Neutrophil (primary cell): ENCODE results near the gene STXBP5.

Source experiments
- H3K27ac ChIP-seq: fragments of 200-600 bp; sonication (generic); 2 replicates; pipeline ENCODE4 v1.5.1; 2016; ENCODE audit warnings: mild to moderate bottlenecking, moderate library complexity
- H3K27me3 ChIP-seq: fragments of 200-600 bp; sonication (generic); 2 replicates; pipeline ENCODE4 v1.6.0; 2016; ENCODE audit warnings: mild to moderate bottlenecking
- H3K36me3 ChIP-seq: fragments of 200-600 bp; sonication (generic); 2 replicates; pipeline ENCODE4 v1.5.1; 2017
- H3K4me1 ChIP-seq, 2 experiments: fragments of 200-600 bp in 1 of 2; sonication (generic) in 1 of 2; 1 replicate in 1 of 2; 2 replicates in 1 of 2; pipeline versions ENCODE4 v1.5.1 to v1.6.1; 2013 to 2016; ENCODE audit warnings: low read depth in 1 of 2, low read length in 1 of 2, mild to moderate bottlenecking in 1 of 2, moderate library complexity in 1 of 2; ENCODE audit not compliant: control insufficient read depth in 1 of 2, insufficient read depth in 1 of 2
- H3K4me3 ChIP-seq, 2 experiments: fragments of 200-600 bp in 1 of 2; sonication (generic) in 1 of 2; 1 replicate in 1 of 2; 2 replicates in 1 of 2; pipeline ENCODE4 v1.5.1; 2013 to 2016; ENCODE audit warnings: low read depth in 1 of 2, low read length in 1 of 2, mild to moderate bottlenecking in 1 of 2, moderate library complexity in 1 of 2
- H3K9me3 ChIP-seq: fragments of 200-600 bp; sonication (generic); 2 replicates; pipeline ENCODE4 v1.5.1; 2016
- TF ChIP-seq, protein P1 (sequence below): fragments of 200-600 bp; sonication (generic); IDR thresholded peaks from 2 replicates; pipeline ENCODE4 v1.5.1; 2016; ENCODE audit warnings: antibody characterized with exemption

STXBP5 gene

DNA sequence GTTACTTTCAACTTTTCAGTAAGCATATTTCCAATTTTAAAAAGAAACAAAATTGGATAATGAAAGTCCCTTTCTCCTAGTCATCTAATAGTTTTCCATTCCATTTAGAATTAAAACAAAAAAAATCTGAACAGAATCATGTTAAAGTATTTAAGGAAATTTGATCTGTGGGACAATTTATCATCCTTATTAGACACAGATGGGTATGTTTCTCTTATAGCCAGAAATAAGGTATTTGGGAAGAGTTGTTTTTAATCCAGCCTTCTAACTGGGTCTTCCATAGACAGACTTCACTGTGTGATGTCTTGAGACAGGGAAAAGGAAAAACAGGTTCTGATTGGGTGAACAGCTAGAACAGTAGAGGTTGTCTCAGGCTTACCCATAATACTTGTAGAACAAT is 39.5 kb upstream of the STXBP5 start:
- no peaks in the 10 kb centered on the region for H3K9me3 ChIP-seq
- no peak overlapping the region for H3K27ac ChIP-seq
- H3K4me3 ChIP-seq = no peak overlapping the region
- H3K4me1 ChIP-seq = peaks cover 13 to 18% of the 10 kb centered on the region in 2 experiments
- TF ChIP-seq, protein P1, sequence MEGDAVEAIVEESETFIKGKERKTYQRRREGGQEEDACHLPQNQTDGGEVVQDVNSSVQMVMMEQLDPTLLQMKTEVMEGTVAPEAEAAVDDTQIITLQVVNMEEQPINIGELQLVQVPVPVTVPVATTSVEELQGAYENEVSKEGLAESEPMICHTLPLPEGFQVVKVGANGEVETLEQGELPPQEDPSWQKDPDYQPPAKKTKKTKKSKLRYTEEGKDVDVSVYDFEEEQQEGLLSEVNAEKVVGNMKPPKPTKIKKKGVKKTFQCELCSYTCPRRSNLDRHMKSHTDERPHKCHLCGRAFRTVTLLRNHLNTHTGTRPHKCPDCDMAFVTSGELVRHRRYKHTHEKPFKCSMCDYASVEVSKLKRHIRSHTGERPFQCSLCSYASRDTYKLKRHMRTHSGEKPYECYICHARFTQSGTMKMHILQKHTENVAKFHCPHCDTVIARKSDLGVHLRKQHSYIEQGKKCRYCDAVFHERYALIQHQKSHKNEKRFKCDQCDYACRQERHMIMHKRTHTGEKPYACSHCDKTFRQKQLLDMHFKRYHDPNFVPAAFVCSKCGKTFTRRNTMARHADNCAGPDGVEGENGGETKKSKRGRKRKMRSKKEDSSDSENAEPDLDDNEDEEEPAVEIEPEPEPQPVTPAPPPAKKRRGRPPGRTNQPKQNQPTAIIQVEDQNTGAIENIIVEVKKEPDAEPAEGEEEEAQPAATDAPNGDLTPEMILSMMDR = no peak
- no peaks in the 10 kb centered on the region for H3K27me3 ChIP-seq
- H3K36me3 ChIP-seq = no peaks in the 10 kb centered on the region

DNA sequence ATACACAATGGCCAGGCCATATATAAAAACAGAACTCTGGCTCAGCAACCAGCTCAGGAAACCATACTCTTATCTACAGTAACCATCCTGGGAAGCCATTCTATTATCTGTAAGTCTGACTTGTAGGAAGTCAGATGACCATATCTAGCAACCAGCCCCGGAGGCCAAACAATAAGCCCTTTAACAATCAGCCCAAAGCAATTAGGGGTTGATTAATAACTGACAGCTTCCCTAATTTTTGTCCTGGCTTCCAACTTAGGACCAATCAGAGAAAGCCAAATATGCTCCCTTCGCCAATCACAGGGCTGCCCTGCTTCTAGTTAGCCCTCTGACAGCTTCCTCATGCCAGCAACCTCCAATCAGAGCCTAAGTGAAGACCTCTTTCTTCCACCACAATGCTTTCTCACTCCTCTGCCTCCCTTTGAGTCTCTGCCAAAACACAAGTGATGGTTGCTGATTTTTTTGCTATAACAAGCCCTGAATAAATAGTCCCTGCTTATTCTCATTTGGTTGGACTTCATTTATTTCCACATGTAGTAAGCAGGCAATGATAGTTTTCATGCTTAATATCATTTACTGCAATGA is 37.8 kb upstream of the STXBP5 start:
- Histone ChIP-seq H3K27me3 (no peaks in the 10 kb centered on the region), H3K4me1 (peaks cover under 1 to 1% of the 10 kb centered on the region in 2 experiments), H3K4me3 (no peak overlapping the region), H3K36me3 (no peaks in the 10 kb centered on the region), H3K9me3 (no peaks in the 10 kb centered on the region), H3K27ac (no peak overlapping the region)
- TF ChIP-seq, protein P1 = no peak

DNA sequence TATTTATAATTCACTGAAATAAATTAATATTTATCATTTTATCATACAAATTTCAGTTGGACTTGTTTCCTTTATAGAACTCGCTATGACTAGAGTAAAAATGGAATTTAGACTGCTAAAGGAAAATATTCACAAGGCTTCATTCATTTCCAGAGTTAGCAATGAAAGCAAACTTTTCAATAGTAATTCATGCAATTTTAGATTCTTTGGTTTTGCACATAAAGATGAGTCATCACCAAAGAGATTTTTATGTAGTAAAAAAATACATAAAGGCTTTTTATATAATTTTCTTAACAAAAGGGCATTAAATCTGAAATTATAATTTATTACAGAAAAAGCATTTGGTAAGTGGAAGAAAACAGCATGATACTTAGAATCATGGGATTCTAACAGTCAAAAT is 37.2 kb upstream of the STXBP5 start:
- no peak overlapping the region for H3K4me3 ChIP-seq
- H3K4me1 ChIP-seq = no peaks in the 10 kb centered on the region
- no peaks in the 10 kb centered on the region for H3K9me3 ChIP-seq
- no peaks in the 10 kb centered on the region for H3K27me3 ChIP-seq
- TF ChIP-seq, protein P1 = no peak
- H3K36me3 ChIP-seq = no peaks in the 10 kb centered on the region
- no peak overlapping the region for H3K27ac ChIP-seq

DNA sequence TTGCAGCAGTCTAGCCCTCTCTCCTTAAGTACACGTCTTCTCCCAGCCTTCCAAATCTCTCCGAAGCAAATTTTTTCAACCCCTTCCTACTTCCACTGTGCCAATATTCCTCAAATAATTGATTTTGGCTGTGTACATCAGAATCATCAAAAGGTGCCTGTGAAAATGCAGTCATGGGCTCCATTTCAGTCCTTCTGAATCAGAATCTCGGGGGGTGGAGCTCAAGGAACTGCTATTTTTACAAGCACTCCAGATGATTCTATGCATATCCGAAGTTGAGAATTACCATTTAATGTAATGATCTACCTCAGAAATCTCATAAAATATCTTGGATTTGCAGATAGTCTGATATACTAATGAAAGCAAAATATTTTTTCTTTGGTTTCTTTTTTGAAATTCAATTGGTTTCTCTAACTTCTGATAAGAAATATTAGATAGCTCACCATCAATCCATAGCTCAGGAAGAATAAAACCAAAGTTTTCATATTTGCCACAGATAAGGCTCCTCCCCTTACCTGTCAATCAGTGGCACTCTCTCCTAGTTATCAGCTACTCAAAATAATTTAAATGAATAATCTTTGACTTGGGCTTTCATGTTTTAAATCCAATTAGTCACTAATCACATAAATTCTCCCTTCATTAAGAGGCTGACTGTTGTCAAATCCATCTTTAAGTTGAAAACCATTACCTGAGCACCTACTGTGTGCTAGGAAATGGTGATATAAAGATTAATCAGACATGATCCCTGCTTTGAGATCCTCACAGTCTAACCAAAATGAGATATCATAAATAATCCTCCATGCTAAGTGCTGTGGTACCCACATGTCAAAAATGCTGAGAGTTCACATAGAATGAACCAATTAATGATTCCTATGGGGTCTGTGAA is 36.4 kb upstream of the STXBP5 start:
- TF ChIP-seq, protein P1 = no peak
- no peaks in the 10 kb centered on the region for H3K27me3 ChIP-seq
- no peak overlapping the region for H3K4me3 ChIP-seq
- no peaks in the 10 kb centered on the region for H3K36me3 ChIP-seq
- H3K4me1 ChIP-seq = no peaks in the 10 kb centered on the region
- no peaks in the 10 kb centered on the region for H3K9me3 ChIP-seq
- no peak overlapping the region for H3K27ac ChIP-seq

DNA sequence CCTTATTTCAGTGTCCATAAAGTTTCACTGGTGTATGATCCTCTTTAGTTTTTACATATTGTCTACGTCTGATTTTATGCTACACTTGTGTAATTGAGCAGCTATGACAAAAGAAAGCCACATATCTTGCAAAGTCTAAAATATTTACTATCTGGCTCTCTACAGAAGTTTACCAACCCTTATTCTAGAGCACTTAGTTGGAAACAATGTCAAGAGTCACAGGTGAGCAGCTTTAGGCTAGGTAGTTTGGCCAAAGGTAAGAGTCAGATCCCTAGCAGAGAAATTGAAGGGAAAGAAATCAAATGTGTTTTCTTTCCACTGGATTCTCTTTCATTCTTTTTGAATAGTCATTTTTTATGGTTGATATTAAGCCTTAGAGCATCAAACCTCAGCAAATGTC is 34.7 kb upstream of the STXBP5 start:
- Histone ChIP-seq H3K36me3 (no peaks in the 10 kb centered on the region), H3K27me3 (no peaks in the 10 kb centered on the region), H3K4me1 (no peaks in the 10 kb centered on the region), H3K9me3 (no peaks in the 10 kb centered on the region), H3K4me3 (no peak overlapping the region), H3K27ac (no peak overlapping the region)
- TF ChIP-seq, protein P1 = no peak
